ENCODE data around the gene CEACAM4.
"Not testable (repeated sequence)": the region's sequence is repeated elsewhere in the genome, so short reads cannot be mapped to it uniquely, and the experiment has no call there.

Gene CEACAM4

GRCh38 chr19:41584260-41584810 is 42.5 kb downstream of the CEACAM4 start:
- no peak for DNase-seq (ENCODE audit: low spot score)

GRCh38 chr19:41582577-41583182 is 44.2 kb downstream of the CEACAM4 start:
- DNase-seq (ENCODE audit: low spot score), result not testable (repeated sequence)

- DNase-seq (ENCODE audit: low spot score), result not testable (repeated sequence)
These were observed 45.8 kb downstream of the CEACAM4 start for GRCh38 chr19:41581068-41581467.

- DNase-seq (ENCODE audit: low spot score), result no peak
These were observed 48.0 kb downstream of the CEACAM4 start for GRCh38 chr19:41578886-41579285.

GRCh38 chr19:41577833-41578232 is 49.0 kb downstream of the CEACAM4 start:
- no peak for DNase-seq (ENCODE audit: low spot score)

- no peak for DNase-seq (ENCODE audit: low spot score)
These were observed 49.6 kb downstream of the CEACAM4 start for GRCh38 chr19:41577144-41577830.

GRCh38 chr19:41575998-41576397 is 50.9 kb downstream of the CEACAM4 start, which contains the start of gene CEACAM21:
CEACAM21 (plus strand) TSS chr19:41576166; CDS start chr19:41576275, 109 bp downstream.
- DNase-seq (ENCODE audit: low spot score), result peak; percentile 20

GRCh38 chr19:41570639-41571112 is 56.2 kb downstream of the CEACAM4 start:
- DNase-seq (ENCODE audit: low spot score), result peak; percentile 57

GRCh38 chr19:41570179-41570578 is 56.7 kb downstream of the CEACAM4 start:
- no peak for DNase-seq (ENCODE audit: low spot score)

GRCh38 chr19:41569481-41570150 is 57.3 kb downstream of the CEACAM4 start:
- no peak for DNase-seq (ENCODE audit: low spot score)
